ENCODE measurements around the gene BMPR1A. TPM values are rescaled to one million over a fixed set of nuclear protein-coding genes. Genes with fewer than 3 reads are reported as not detected.
"Not testable (repeated sequence)": the region's sequence is repeated elsewhere in the genome, so short reads cannot be mapped to it uniquely, and the experiment has no call there.

Gene BMPR1A
- total and polyA plus RNA-seq, 8 donors: 5.8 to 104 (median 19.9) TPM

DNA sequence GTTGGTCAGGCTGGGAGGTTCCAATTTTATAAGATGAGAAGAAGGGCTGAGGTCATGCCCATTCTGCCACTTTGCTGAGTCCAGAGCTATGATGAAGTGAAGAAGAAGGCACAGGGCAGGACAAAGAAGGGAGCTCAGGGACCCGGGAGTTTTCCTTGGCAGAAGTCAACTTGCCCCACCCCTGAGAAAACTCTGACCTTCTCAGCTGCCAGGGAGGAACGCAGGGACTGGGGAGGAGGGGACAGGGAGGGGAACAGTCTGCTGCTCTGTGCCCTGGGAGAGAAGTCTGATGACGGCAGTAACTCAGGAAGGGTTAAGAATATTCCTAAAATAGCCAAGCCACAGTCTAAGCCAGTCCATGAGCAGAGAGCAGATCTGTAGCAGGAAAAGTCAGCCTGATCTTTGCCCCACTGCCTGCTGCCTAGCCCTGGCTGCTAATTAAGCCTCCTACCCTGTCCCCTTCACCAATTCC is 223.6 kb downstream of the BMPR1A start:
- H3K27ac ChIP-seq: peak overlapping the region in 4 of 5 donors; percentile 29 to 62 (median 52)
- H3K27me3 ChIP-seq: no peaks in the 10 kb centered on the region
- H3K4me1 ChIP-seq: peaks cover 8 to 30% (median 18%) of the 10 kb centered on the region in 4 donors
- H3K4me3 ChIP-seq: no peak overlapping the region
- intact Hi-C loops (cut with DNase I; ENCODE audit: low total_unique reads): no loop called here
- no peaks in the 10 kb centered on the region for H3K36me3 ChIP-seq
- peak in 1 of 2 donors; percentile 55 for DNase-seq
- TF ChIP-seq POLR2AphosphoS5 (IDR thresholded peaks at IDR 0.05) (peak in 1 of 3 donors; percentile 3), EP300 (IDR thresholded peaks at IDR 0.05) (no peak)
- TF ChIP-seq, protein P1, sequence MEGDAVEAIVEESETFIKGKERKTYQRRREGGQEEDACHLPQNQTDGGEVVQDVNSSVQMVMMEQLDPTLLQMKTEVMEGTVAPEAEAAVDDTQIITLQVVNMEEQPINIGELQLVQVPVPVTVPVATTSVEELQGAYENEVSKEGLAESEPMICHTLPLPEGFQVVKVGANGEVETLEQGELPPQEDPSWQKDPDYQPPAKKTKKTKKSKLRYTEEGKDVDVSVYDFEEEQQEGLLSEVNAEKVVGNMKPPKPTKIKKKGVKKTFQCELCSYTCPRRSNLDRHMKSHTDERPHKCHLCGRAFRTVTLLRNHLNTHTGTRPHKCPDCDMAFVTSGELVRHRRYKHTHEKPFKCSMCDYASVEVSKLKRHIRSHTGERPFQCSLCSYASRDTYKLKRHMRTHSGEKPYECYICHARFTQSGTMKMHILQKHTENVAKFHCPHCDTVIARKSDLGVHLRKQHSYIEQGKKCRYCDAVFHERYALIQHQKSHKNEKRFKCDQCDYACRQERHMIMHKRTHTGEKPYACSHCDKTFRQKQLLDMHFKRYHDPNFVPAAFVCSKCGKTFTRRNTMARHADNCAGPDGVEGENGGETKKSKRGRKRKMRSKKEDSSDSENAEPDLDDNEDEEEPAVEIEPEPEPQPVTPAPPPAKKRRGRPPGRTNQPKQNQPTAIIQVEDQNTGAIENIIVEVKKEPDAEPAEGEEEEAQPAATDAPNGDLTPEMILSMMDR (IDR thresholded peaks at IDR 0.05): no peak
- WGBS, 5 donors: 9 to 16% (median 11%) methylated on average over 3 of the region's 3 CpGs
- no peaks in the 10 kb centered on the region for H3K9me3 ChIP-seq

- H3K27me3 ChIP-seq; H3K9me3 ChIP-seq; DNase-seq; H3K36me3 ChIP-seq; intact Hi-C loops (cut with DNase I; ENCODE audit: low total_unique reads); H3K4me3 ChIP-seq: not testable (repeated sequence)
- 73 to 87% (median 79%) methylated on average over 6 of the region's 6 CpGs for WGBS, 5 donors
- Histone ChIP-seq H3K27ac (peak overlapping the region in 2 of 5 donors; percentile 58 to 62), H3K4me1 (peaks cover 8 to 27% (median 18%) of the 10 kb centered on the region in 4 donors)
Measured at GRCh38 chr10:86981020-86981419, 224.6 kb downstream of the BMPR1A start.

DNA sequence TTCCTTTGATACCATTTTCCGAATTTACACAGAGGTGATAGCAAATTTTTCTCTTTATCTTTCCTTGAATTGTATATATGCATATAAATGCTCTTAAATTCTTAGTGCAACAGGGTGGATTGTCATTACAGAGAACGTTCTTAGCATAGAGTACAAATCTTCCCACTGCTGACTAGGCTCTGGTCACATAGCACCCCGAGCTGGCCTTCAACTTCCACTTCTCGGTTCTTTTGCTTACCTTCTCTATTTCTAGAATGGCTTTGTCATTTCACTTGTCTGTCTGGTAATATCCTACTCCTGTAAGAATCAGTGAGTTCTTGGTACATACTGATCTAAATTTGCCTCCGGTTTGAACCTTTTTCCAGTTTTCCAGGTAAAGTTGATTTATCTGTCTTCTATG is 225.3 kb downstream of the BMPR1A start:
- peaks cover 8 to 27% (median 18%) of the 10 kb centered on the region in 4 donors for H3K4me1 ChIP-seq
- H3K9me3 ChIP-seq: no peaks in the 10 kb centered on the region
- no peak for DNase-seq
- intact Hi-C loops (cut with DNase I; ENCODE audit: low total_unique reads): no loop called here
- no peaks in the 10 kb centered on the region for H3K36me3 ChIP-seq
- TF ChIP-seq EP300 (IDR thresholded peaks at IDR 0.05): no peak
- TF ChIP-seq, protein P1 (IDR thresholded peaks at IDR 0.05): no peak
- no peak for TF ChIP-seq POLR2A (IDR thresholded peaks at IDR 0.05)
- TF ChIP-seq POLR2AphosphoS5 (IDR thresholded peaks at IDR 0.05): no peak
- no peaks in the 10 kb centered on the region for H3K27me3 ChIP-seq
- no peak overlapping the region for H3K4me3 ChIP-seq
- no peak overlapping the region for H3K27ac ChIP-seq
- WGBS, 5 donors: 90 to 96% (median 92%) methylated on average over 5 of the region's 5 CpGs

Small RNA genes within 50 kb of the gene (small RNA-seq; reads per million reads assigned to genes)
- gene RNU1-19P: 0 to 0.10 (median 0) reads per million in 4 donors

Other genes with a start within 250 kb of the BMPR1A start
- gene WAPL, start 234.8 kb upstream of the BMPR1A start, total RNA-seq: 100 to 1,000 TPM in 1 of 5 donors, 10 to 100 TPM in 4; 17.7 to 100 (median 41.0) TPM
- 10 to 100 TPM; 11.7 to 13.9 (median 13.1) TPM for gene WAPL, start 234.8 kb upstream of the BMPR1A start, polyA plus RNA-seq
- gene OPN4, start 102.1 kb upstream of the BMPR1A start, total RNA-seq: not detected
- not detected for gene OPN4, start 102.1 kb upstream of the BMPR1A start, polyA plus RNA-seq
- 1 to 10 TPM in 4 of 5 donors, under 1 TPM in 1; 0.29 to 8.5 (median 2.2) TPM for gene LDB3, start 88.1 kb upstream of the BMPR1A start, total RNA-seq
- 1 to 10 TPM; 1.1 to 3.4 (median 2.7) TPM for gene LDB3, start 88.1 kb upstream of the BMPR1A start, polyA plus RNA-seq
- 10 to 100 TPM in 3 of 5 donors, 1 to 10 TPM in 2; 1.8 to 40.0 (median 12.9) TPM for gene MMRN2, start 201.0 kb downstream of the BMPR1A start, total RNA-seq
- gene MMRN2, start 201.0 kb downstream of the BMPR1A start, polyA plus RNA-seq: 1 to 10 TPM in 2 of 3 donors, under 1 TPM in 1; 1.00 to 5.0 (median 3.1) TPM
- 1 to 10 TPM in 4 of 5 donors, not detected in 1; 3.8 to 7.6 (median 5.6) TPM for gene SNCG, start 202.0 kb downstream of the BMPR1A start, total RNA-seq
- gene SNCG, start 202.0 kb downstream of the BMPR1A start, polyA plus RNA-seq: 10 to 100 TPM; 10.9 to 59.6 (median 26.4) TPM
- gene ADIRF, start 211.9 kb downstream of the BMPR1A start, total RNA-seq: 10 to 100 TPM in 4 of 5 donors, 1 to 10 TPM in 1; 1.2 to 98.2 (median 28.6) TPM
- 100 to 1,000 TPM in 2 of 3 donors, 10 to 100 TPM in 1; 96.4 to 249 (median 101) TPM for gene ADIRF, start 211.9 kb downstream of the BMPR1A start, polyA plus RNA-seq